NCI-H2196 treated with DMSO at 0.1 percent for 48 hours (cell line): ENCODE results near the gene PTPRN2.

Source experiments
- DNase-seq: peaks from one replicate; lab custom pipeline; 2025; ENCODE audit not compliant: unreplicated experiment; lab: John Stamatoyannopoulos, UW

The PTPRN2 gene

GRCh38 chr7:158027646-158028045, 560.0 kb downstream of the PTPRN2 start:
- no peak for DNase-seq

DNA sequence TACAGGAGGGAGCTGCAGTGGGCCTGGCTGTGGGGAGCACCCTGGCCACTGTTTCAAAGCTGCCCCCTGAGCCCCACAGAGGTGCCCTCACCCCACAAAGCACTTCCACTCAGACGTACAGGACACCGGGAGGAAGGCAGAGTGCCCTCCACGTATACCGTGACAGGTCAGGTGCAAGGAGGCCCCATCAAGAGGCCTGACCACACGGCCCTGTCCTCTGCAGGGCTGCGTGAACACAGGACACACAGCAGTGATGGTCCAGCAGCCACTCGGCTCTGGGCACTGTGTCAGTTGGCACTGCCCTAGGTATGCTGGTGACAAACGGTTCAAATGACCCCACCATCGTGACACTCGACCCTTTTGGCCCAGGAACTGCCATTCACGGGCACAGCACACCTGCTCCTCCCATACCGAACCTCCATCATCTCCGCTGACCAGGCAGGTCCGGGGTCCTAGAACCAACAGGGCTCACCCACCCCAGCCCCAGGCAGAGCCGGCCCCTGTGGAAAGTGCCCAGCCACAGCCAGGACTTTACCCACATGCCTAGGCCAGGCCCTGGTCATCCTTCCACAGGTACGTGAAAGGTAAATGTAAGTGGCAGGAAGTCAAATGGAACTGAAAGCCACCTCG, 560.9 kb downstream of the PTPRN2 start:
- no peak for DNase-seq

DNA sequence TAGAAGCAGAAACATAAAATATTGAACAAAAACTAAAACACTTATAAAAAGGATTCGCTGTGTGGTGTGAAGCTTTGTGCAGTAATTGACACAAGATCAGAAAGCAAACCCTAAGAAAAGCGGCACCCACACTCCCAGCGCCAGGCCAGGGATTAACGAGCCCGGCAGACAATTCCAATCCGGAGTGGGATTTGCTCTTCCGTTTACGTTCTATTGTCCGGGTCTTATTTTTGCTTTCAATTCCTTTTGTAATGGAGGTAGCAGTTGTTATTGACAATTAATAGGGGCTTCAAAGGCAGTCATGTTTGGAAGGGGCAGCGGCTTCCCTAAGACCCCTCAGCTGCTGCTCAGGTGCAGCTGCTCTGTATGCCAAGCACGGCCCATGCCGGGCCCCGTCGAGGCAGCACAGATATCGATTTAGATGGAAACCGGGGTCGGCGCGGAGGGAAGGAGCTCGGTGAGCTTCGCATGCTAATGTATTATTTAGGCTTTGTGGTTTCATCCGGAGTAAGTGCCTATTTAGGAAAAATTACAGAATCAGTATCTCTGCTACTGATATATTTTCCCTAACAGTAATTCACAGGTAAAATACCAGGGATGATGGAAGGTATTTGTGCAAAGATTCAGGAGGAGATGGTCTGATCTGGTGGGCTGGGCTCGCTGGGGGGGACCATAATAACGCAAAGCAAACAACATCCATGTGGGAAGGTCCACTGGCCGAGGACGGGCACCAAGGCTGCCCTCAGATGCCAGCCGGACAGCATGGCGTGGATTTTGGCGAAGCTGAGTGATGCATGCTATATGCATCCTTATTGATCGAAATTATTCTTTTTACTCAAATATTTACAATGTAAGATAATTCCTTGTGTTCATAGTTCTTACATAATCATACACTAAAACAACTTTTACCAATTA, 561.7 kb downstream of the PTPRN2 start:
- no peak for DNase-seq

DNA sequence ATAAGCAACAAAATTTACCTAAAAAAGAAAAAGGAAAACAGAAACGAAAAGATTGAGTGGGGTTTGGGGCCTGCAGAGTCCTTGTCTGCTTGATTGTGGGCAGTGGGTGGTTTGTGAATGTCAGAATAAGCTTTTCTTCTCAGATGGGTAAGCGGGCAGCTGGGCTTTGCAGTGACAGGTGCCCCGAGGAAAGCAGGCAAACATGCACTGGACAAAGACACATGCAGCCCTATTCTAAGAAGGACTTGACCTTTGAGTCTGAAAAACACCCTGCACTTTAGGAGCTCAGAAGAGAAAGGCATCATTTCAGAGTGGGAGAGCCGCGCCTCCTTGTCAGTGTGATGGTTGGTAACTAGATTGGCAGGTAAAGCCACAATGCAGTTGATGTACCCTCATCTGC, 562.7 kb downstream of the PTPRN2 start:
- no peak for DNase-seq

DNA sequence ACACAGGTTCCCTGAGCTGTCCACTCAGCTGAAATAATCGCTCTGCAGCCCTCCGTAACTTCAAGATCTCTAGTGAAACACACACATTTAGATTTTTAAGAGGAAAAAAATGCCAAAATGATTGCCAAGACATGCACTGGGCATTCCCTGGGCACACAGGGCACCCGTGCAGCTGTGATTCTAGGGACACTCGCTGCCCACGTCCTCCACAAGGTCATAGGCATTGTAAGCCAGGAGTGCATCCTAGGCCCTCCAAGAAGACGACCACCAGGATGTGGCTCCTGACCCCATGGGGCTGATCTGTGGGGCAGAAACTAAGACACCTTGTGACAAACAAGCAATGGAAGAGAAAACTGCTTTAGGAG, 563.3 kb downstream of the PTPRN2 start:
- DNase-seq: no peak

- DNase-seq: no peak
Measured at GRCh38 chr7:158023681-158024350, 563.8 kb downstream of the PTPRN2 start.

DNA sequence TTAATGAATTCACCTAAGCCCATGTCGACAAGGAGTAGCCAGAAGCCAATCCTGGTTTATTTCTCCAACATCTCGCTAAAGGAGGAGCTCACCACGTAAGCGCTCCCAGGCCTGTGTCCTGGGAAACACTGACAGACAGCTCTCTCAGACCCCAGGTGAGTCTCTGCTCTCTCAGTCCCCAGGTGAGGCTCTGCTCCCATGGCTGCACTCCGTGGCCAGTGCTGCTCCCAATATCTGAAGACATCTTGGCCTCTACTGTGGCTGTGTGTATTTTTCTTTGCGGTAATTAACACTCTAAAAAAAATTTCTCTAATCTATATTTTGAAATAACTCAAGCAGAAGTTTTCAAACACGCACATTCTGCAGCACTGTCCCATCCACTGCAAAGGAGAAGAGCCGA, 564.5 kb downstream of the PTPRN2 start:
- no peak for DNase-seq

- no peak for DNase-seq
Measured at GRCh38 chr7:158022601-158023000, 565.0 kb downstream of the PTPRN2 start.

GRCh38 chr7:158021836-158022235, 565.8 kb downstream of the PTPRN2 start:
- DNase-seq: no peak

- DNase-seq: no peak
Measured at GRCh38 chr7:158020706-158021095, 566.9 kb downstream of the PTPRN2 start.

DNA sequence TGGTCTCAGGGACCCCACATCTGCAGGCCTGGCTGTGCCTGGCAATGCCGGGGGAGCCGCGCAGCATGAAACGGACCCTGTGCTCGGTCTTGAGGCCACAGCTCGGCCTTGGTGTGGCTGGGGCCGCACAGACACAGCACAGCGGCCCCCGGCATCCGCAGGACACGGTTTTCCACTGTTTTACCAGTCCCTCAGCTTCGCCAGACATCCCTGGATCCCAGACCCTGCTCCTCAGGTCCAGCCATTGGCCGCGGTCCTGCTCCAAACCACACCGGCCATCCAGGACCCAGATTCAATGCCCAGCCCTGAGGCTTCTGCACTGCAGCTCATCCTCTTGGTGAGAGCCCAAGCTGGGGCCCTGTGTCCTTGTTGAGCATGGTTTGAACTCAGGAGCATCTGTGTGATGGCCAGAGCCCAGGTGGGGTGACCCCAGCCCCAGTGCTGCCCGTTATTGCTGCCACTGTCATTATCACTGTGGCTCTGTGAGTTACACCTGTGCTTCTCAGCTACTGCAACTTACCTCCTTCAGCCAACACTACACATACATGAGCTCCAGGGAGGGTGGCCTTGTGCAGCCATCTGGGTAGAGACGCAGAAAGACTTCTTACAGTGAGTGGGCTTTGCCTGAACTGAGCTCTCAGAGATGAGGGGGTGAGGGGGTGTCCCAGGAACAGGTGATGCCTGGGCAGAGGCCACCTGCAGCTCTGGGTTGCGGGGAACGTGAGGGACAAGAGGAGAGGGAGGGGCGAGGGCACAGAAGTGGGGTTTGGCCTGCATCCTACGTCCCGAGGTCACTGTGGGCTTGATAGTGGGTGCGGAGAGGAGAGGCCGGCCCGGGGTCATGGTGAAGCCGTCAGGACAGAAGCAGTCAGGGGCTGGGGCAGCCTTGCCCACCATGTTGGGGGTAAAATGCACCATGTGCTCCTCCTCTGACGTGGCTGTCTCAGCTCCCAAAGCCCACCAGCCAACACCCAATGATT, 567.6 kb downstream of the PTPRN2 start:
- no peak for DNase-seq

GRCh38 chr7:158018971-158019645, 568.5 kb downstream of the PTPRN2 start:
- DNase-seq: no peak

GRCh38 chr7:158018098-158018762, 569.4 kb downstream of the PTPRN2 start:
- DNase-seq: no peak

GRCh38 chr7:158017111-158018097, 570.2 kb downstream of the PTPRN2 start:
- no peak for DNase-seq

- no peak for DNase-seq
Measured at GRCh38 chr7:158016180-158017097, 571.2 kb downstream of the PTPRN2 start.

DNA sequence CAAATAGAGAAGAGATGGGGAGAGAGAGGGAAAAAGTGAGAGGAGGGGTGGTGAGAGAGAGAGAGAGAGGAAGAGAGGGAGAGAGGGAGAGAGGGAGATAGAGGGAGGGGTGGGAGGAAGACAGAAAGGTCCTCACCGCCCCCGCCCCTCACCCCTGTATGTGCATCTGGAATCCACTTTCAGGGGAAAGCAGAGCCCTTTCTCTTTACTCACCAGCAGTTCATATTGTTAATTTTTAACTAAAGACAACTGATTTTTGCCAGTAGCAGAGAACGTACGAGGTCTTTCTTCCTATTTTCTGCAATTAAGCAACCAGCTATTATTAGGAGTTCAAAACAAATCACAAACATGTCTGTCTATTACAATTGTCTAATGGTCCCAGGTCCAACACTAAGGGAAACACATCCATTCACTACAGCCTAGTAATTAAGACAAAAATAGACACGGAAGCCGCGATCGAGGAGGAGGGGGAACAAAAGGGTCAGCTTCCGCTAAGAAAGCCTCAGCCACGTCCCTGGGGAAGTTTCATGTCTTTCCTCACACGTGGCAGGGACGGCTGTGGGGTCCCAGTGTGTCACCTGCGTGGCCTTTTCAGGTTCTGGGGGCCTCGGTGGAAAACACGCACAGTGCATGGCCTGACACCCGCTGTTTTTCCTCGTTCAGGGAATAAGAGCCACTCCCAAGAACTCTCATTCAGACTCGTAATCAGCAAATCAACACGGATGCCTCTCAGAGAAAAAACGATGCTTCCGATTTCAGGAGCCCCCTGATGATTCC, 572.0 kb downstream of the PTPRN2 start:
- no peak for DNase-seq

- DNase-seq: no peak
Measured at GRCh38 chr7:158014976-158015375, 572.6 kb downstream of the PTPRN2 start.
